Stimulated activated CD4-positive, alpha-beta T cell treated with anti-CD3 and anti-CD28 coated beads, Interleukin-2, amount 100 ng/mL, for 24 hours (primary cell): ENCODE measurements around the gene CXCR1.
"Not testable (repeated sequence)": the region's sequence is repeated elsewhere in the genome, so short reads cannot be mapped to it uniquely, and the experiment has no call there.

Experiments used
- DNase-seq, 2 donors: peaks; one replicate each; pipeline ENCODE4 v3.0.0-alpha.2; 2020

CXCR1 gene

GRCh38 chr2:218166791-218167190 is at the start of gene CXCR1:
CXCR1 (minus strand) TSS chr2:218166962; CDS start chr2:218165211, 1,751 bp downstream.
- DNase-seq = peak; percentile 4 to 19

GRCh38 chr2:218216336-218216673 is 49.5 kb upstream of the CXCR1 start:
- no peak for DNase-seq

DNA sequence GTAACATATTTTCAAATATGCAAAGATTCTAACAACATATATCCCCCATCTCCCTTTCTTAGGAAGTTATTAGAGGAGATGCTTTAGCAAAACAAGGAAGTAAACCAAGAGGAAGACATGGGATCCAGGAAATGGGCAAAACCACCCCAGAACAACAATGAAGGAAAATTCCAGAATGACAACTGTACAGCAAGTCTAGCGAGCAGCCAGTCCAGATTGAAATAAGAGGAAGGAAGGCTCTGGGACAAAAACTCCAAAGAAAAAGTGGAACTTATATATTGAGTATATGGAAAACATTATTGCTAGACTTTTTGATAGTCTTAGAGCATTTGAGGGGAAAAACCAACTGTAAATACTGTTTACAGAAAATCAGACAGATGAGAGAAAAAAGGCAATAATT is 47.4 kb upstream of the CXCR1 start:
- no peak for DNase-seq

- no peak for DNase-seq
Measured at GRCh38 chr2:218209078-218209477, 42.3 kb upstream of the CXCR1 start.

DNA sequence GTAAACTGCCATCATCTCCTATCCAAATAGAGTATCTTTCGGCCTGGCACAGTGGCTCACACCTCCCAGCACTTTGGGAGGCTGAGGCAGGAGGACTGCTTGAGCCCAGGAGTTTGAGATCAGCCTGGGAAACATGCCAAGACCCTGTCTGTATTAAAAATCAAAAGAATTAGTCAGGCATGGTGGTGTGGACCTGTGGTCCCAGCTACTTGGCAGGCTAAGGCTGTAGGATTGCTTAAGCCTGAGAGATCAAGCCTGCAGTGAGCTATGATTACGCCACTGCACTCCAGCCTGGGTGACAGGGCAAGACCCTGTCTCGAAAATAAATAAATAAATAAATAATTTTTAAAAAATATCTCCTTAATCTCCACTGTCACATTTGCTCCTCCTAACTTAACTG is 35.5 kb upstream of the CXCR1 start:
- no peak for DNase-seq

GRCh38 chr2:218196974-218197373 is 30.2 kb upstream of the CXCR1 start:
- no peak for DNase-seq

- no peak for DNase-seq
Measured at GRCh38 chr2:218194880-218195279, 28.1 kb upstream of the CXCR1 start.

DNA sequence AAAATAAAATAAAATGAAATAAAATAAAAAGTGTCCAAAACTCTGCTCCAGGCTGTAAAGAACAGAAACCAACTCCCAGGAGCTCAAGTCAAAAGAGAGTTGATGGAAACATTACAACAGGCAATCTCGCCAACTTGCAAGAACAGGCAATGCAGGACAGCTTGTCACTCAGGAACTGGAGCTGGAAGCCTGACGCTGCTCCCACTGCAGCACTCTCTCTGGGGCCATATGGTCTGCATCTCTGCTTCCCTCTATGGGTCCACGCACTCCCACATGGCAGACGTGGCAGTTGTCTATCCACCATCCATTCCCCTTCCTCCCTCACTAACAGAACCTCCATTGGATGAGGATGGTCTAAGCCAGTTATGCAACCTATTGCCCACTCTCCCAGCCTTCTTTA is 26.9 kb upstream of the CXCR1 start:
- no peak for DNase-seq

DNA sequence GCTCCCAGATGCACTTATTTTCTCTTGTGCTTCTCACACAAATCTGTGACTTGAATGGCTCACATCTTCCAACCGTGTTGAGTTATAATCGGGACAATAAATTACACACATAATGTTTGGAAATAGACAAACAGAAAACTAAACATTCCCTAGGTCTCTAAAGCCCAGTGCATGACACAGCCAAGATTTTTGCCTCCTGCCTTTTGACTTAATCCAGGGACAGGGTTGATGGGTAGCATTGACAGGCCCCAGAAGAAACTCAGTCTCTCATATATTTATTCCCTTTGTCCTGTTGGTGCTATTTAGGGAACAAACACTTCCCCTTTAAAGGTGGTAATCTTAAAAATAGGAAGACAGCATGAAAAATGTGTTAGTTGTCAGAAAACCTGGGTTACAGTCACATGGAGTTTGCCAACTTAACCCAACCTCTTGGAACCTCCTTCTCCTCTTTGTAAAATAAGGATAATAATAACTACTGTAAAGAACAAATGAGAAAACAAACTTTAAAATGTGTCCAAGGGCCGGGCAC is 26.2 kb upstream of the CXCR1 start:
- no peak for DNase-seq

DNA sequence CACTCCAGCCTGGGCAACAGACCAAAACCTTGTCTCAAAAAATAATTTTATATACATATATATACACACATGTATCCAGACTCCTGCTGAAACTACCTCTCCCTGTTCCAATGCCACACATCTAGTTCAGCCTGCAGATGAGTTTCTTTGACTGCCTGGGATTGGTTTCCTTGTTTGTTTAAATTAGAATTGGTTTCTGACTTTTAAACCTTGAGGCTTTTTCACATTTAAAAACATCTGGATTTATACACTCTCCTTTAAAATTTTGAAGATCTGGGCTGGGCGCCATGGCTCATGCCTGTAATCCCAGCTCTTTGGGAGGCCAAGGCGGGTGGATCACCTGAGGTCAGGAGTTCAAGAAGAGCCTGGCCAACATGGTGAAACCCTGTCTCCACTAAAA is 21.8 kb upstream of the CXCR1 start:
- DNase-seq = no peak

GRCh38 chr2:218187296-218188015 is 20.7 kb upstream of the CXCR1 start:
- DNase-seq = no peak

GRCh38 chr2:218186876-218187275 is 20.1 kb upstream of the CXCR1 start:
- DNase-seq = no peak

DNA sequence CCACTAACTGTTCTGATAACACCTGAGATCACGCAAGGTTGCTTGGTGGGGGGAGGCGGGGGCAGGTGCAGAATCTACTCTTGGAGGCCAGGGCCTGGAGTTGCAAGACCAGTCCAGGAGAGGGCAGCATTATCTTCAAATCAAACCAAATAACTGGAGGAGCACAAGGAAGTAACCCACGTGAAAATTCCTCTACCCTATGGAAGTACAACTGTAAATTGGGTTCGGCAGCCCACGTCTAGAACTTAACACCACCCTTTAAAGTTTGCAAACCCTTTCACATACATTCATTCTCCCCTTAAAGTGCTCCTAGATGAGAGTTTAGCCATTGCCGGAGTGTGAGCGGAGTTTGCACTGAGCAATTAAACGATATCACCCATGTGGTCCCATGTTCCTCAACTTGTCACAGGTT is 19.6 kb upstream of the CXCR1 start:
- peak; percentile 70 to 71 for DNase-seq

DNA sequence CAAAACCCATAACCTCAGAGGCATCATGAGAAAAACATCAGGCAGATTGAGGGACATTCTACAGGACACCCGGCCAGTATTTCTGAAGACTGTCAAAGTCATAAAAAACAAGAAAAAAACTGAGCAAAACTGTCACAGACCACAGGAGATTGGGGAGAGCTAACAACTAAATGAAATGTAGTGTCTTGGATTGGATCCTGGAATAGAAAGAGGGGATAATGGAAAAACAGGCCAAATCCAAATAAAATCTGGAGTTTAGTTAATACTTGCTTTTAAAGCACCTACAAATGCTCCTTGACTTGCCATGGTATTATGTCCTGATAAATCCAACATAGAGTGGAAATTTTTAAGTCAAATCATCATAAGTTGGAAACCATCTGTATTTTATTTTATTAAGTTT is 17.6 kb upstream of the CXCR1 start:
- no peak for DNase-seq

DNA sequence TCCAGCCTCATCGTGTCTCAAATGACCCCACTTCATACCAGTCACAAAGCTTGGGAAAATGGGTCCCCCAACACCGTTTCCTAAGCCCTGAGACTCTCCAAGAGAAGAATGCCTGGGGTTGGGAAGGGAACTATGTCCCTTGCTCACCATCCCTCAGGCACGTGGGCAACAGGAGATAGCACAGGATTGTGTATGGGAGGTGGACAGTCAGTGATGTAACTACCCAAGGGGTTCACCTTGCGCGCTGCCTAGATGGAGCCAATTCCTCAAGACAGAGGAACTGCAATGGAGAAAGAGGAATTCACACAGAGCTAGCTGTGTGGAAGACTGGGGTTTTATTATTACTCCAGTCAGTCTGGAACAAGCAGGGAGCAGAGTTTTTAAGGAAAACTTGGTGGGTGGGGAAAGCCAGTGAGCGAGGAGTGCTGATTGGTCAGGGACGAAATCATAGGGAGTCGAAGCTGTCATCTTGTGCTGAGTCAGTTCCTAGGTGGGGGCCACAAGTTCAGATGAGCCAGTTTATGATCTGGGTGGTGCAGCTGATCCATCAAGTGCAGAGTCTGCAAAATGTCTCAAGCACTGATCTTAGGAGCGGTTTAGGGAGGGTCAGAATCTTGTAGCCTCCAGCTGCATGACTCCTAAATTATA is 13.8 kb upstream of the CXCR1 start:
- DNase-seq = no peak

DNA sequence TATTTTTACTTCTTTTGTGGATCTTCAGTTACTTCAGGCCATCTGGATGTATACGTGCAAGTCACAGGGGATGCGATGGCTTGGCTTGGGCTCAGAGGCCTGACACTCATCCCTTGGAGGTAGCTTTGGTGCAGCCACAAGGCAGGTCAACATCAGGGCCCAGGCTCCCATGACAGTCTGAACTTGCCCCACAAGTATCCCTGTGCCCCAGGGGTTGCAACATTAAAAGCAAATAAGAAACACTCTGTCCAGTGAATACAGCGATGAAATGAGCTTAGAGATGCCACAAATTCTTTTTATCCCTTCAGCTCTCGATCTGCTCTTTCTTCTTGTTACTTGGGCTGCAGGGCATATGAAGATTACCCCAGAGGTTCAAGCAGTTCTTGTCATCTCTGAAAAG is 13.0 kb upstream of the CXCR1 start:
- no peak for DNase-seq

DNA sequence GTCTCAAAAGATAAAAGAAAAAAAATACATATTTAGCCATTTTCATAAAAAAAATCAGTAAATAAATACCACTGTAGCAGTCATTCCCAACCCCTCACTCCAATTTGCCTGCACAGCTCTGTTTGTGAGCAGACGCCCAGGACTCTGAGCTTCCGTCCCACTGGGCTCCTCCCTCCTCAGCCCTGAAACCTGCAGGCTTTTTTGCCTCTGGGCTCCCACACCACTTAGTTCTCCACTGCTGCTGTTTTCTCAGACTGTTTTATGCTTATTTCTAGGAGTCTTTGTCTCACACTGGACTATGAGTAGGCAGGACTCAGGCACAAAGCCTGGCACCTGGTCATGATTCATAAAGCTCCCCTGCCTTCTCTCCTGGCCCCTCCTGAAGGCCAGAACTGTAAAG is 6.1 kb upstream of the CXCR1 start:
- DNase-seq = no peak

DNA sequence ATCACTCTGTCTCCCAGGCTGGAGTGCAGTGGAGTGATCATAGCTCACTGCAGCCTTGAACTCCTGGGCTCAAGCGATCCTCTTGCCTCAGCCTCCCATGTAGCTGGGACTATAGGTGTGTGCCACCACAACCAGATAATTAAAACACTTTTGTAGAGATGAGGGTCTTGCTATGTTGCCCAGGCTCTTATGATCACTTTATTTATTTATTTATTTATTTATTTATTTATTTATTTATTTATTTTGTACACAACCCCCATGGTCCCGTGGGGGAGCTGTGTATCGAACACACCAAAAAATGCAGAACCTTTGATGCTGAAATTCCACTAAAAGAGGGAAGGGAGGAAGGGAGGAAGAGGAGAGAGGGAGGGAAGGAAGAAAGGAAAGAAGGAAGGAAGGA is 5.0 kb upstream of the CXCR1 start:
- not testable (repeated sequence) for DNase-seq

GRCh38 chr2:218169757-218170546 is 3.2 kb upstream of the CXCR1 start:
- DNase-seq = no peak

GRCh38 chr2:218168635-218169462 is 2.1 kb upstream of the CXCR1 start:
- peak; percentile 74 to 78 for DNase-seq

DNA sequence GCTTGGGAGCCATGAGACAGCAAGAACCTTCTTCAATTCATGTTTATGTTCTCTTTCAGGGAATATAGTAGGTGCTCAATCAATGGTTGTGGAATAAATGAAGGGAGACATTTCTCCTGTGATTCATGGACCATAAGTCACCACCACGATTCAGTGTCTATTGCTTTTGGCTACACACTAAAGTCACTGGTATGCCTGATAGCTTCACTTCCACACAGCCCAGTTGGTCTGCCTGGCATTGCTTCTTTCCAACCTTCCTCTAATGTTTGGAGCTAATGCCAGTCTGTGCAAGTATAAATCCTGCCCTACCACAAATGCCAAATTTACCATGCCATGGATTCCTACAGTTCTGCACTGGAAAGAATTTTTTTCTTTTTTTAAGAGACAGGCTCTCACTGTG is 1.3 kb upstream of the CXCR1 start:
- no peak for DNase-seq

GRCh38 chr2:218162814-218163213 is 3.9 kb downstream of the CXCR1 start:
- no peak for DNase-seq

GRCh38 chr2:218161644-218162043 is 5.1 kb downstream of the CXCR1 start:
- no peak for DNase-seq
